ENCODE measurements around the gene SLC5A6. TPM values are rescaled to one million over a fixed set of nuclear protein-coding genes. Genes with fewer than 3 reads are reported as not detected.

The SLC5A6 gene
- polyA plus RNA-seq, 1 donor (not counting 4 experiments of a cell fraction or from before 2014, with no cell fraction given) = 60.4 TPM

DNA sequence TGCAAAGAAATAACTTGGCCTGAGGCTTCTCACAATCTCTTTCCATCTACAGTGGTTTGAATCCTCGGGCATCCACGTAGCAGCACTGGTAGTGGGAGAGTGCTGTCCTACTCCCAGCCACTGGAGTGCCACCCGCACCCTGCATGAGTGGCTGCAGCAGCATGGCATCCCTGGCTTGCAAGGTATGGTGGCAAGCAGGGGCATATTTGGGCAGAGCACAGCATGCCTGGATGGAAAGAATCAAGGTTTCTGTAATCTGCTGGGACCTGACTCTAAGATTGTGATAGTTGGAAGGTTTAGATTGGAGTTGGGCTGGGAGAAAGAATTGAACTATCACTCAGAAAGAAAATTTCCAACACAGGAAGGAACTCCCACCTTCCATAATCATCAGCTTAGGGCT is 9.1 kb upstream of the SLC5A6 start:
- Histone ChIP-seq H3K9me1 (ENCODE audit: control insufficient read depth, extremely low read depth, insufficient read depth, low read length) (no peaks in the 10 kb centered on the region), H2AFZ (ENCODE audit: control insufficient read depth, low read length) (no peak overlapping the region), H3K79me2 (ENCODE audit: control insufficient read depth, insufficient read depth, low read length) (peaks cover 21% of the 10 kb centered on the region), H3K36me3 (ENCODE audit: control insufficient read depth in 2 of 2, extremely low read depth in 1 of 2, insufficient read depth in 2 of 2, low read length in 2 of 2) (peaks cover 33 to 55% of the 10 kb centered on the region in 2 experiments), H3K27ac (ENCODE audit: control insufficient read depth, insufficient read depth, low read length) (no peak overlapping the region), H3K9ac (ENCODE audit: control insufficient read depth, extremely low read depth, insufficient read depth, low read length) (no peak overlapping the region), H3K4me3 (ENCODE audit: control insufficient read depth in 2 of 3, extremely low read depth in 1 of 3, insufficient read depth in 2 of 3, low read depth in 1 of 3, low read length in 3 of 3) (no peak overlapping the region), H3K27me3 (ENCODE audit: control insufficient read depth, extremely low read depth, insufficient read depth, low read length) (no peaks in the 10 kb centered on the region), H3K4me1 (ENCODE audit: control insufficient read depth, extremely low read depth, insufficient read depth, low read length) (peaks cover 17% of the 10 kb centered on the region), H4K20me1 (ENCODE audit: control insufficient read depth, extremely low read depth, insufficient read depth, low read length) (peaks cover 3% of the 10 kb centered on the region), H3K9me3 (ENCODE audit: control insufficient read depth, low read depth, low read length) (no peaks in the 10 kb centered on the region), H3K4me2 (ENCODE audit: control insufficient read depth, extremely low read depth, insufficient read depth, low read depth, low read length) (no peak overlapping the region)
- dilution Hi-C loops (cut with MboI; ENCODE audit: extremely low pct_ligation_motif_present, low sequenced_read_pairs) = no loop called here
- no peak for DNase-seq (ENCODE audit: low read depth, low spot score)
- FAIRE-seq = no peak
- TF ChIP-seq, protein P1, sequence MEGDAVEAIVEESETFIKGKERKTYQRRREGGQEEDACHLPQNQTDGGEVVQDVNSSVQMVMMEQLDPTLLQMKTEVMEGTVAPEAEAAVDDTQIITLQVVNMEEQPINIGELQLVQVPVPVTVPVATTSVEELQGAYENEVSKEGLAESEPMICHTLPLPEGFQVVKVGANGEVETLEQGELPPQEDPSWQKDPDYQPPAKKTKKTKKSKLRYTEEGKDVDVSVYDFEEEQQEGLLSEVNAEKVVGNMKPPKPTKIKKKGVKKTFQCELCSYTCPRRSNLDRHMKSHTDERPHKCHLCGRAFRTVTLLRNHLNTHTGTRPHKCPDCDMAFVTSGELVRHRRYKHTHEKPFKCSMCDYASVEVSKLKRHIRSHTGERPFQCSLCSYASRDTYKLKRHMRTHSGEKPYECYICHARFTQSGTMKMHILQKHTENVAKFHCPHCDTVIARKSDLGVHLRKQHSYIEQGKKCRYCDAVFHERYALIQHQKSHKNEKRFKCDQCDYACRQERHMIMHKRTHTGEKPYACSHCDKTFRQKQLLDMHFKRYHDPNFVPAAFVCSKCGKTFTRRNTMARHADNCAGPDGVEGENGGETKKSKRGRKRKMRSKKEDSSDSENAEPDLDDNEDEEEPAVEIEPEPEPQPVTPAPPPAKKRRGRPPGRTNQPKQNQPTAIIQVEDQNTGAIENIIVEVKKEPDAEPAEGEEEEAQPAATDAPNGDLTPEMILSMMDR (optimal IDR thresholded peaks at IDR 0.05 in 1 of 3, IDR thresholded peaks at IDR 0.05 in 1 of 3, conservative IDR thresholded peaks at IDR 0.05 in 1 of 3; ENCODE audit: extremely low read depth in 1 of 3, insufficient read depth in 2 of 3, low read length in 3 of 3) = no peak
- no peak for TF ChIP-seq EZH2 (IDR thresholded peaks at IDR 0.05; ENCODE audit: low read length)

DNA sequence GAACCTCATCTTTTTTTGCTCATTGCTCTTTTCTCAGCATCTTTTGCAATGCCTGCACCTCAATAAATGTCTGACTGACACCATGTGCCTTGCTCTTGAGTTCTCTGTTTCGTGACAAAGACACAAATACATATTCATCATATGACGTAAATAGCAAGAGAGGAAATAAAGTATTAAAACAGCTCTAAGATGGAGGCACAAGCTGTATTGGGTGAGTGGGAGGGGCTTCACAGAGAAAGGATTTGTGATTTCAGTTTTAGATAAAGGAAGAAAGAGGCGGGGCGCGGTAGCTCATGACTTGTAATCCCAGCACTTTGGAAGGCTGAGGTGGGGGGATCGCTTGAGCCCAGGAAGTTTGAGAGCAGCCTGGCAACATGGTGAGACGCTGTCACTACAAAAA is 8.0 kb upstream of the SLC5A6 start:
- no peak for DNase-seq (ENCODE audit: low read depth, low spot score)
- dilution Hi-C loops (cut with MboI; ENCODE audit: extremely low pct_ligation_motif_present, low sequenced_read_pairs) = no loop called here
- H3K4me3 ChIP-seq (ENCODE audit: control insufficient read depth in 2 of 3, extremely low read depth in 1 of 3, insufficient read depth in 2 of 3, low read depth in 1 of 3, low read length in 3 of 3) = no peak overlapping the region
- no peak for FAIRE-seq
- no peak overlapping the region for H3K4me2 ChIP-seq (ENCODE audit: control insufficient read depth, extremely low read depth, insufficient read depth, low read depth, low read length)
- H3K36me3 ChIP-seq (ENCODE audit: control insufficient read depth in 2 of 2, extremely low read depth in 1 of 2, insufficient read depth in 2 of 2, low read length in 2 of 2) = peaks cover 27 to 54% of the 10 kb centered on the region in 2 experiments
- peaks cover 3% of the 10 kb centered on the region for H4K20me1 ChIP-seq (ENCODE audit: control insufficient read depth, extremely low read depth, insufficient read depth, low read length)
- no peaks in the 10 kb centered on the region for H3K9me1 ChIP-seq (ENCODE audit: control insufficient read depth, extremely low read depth, insufficient read depth, low read length)
- H3K27ac ChIP-seq (ENCODE audit: control insufficient read depth, insufficient read depth, low read length) = no peak overlapping the region
- no peak for TF ChIP-seq EZH2 (IDR thresholded peaks at IDR 0.05; ENCODE audit: low read length)
- TF ChIP-seq, protein P1 (optimal IDR thresholded peaks at IDR 0.05 in 1 of 3, IDR thresholded peaks at IDR 0.05 in 1 of 3, conservative IDR thresholded peaks at IDR 0.05 in 1 of 3; ENCODE audit: extremely low read depth in 1 of 3, insufficient read depth in 2 of 3, low read length in 3 of 3) = no peak
- H2AFZ ChIP-seq (ENCODE audit: control insufficient read depth, low read length) = no peak overlapping the region
- H3K79me2 ChIP-seq (ENCODE audit: control insufficient read depth, insufficient read depth, low read length) = peaks cover 21% of the 10 kb centered on the region
- no peak overlapping the region for H3K9ac ChIP-seq (ENCODE audit: control insufficient read depth, extremely low read depth, insufficient read depth, low read length)
- H3K27me3 ChIP-seq (ENCODE audit: control insufficient read depth, extremely low read depth, insufficient read depth, low read length) = no peaks in the 10 kb centered on the region
- H3K9me3 ChIP-seq (ENCODE audit: control insufficient read depth, low read depth, low read length) = no peaks in the 10 kb centered on the region
- peaks cover 17% of the 10 kb centered on the region for H3K4me1 ChIP-seq (ENCODE audit: control insufficient read depth, extremely low read depth, insufficient read depth, low read length)

Data from keratinocyte (primary cell).